Measurements from ENCODE around the gene NEURL3.

NEURL3 gene

GRCh38 chr2:96531872-96532505 is 26.8 kb upstream of the NEURL3 start (continued):
- TF ChIP-seq ZNF654 (tag by site-specific recombination; IDR thresholded peaks at IDR 0.05; ENCODE audit: low read depth) (peak; percentile 19; the same call in 1 of the 2 replicates), MYNN (tag by site-specific recombination; IDR thresholded peaks at IDR 0.05; ENCODE audit: borderline replicate concordance) (no peak), ATF2 (tag by site-specific recombination; IDR thresholded peaks at IDR 0.05; ENCODE audit: low read depth) (peak; percentile 92), ZNF114 (tag by site-specific recombination; IDR thresholded peaks at IDR 0.05) (no peak), EGR2 (tag by site-specific recombination; IDR thresholded peaks at IDR 0.05; ENCODE audit: low read depth) (peak; percentile 54; the same call in 1 of the 2 replicates), YY2 (tag by site-specific recombination; IDR thresholded peaks at IDR 0.05) (no peak), ZFP69B (tag by site-specific recombination; IDR thresholded peaks at IDR 0.05) (peak; percentile 69), ZNF155 (tag by site-specific recombination; IDR thresholded peaks at IDR 0.05) (no peak), ZNF747 (tag by site-specific recombination; IDR thresholded peaks at IDR 0.05) (no peak), MZF1 (tag by site-specific recombination; IDR thresholded peaks at IDR 0.05; ENCODE audit: borderline replicate concordance) (no peak), SP3 (tag by site-specific recombination; IDR thresholded peaks at IDR 0.05) (peak; percentile 99), ZNF239 (tag by site-specific recombination; IDR thresholded peaks at IDR 0.05) (no peak), ZNF701 (tag by site-specific recombination; IDR thresholded peaks at IDR 0.05) (no peak), PRDM1 (tag by site-specific recombination; IDR thresholded peaks at IDR 0.05) (peak; percentile 74), ZSCAN16 (tag by site-specific recombination; IDR thresholded peaks at IDR 0.05) (0 out of 2 replicates have a peak, but pooled peaks have one; percentile 17), ZNF121 (tag by site-specific recombination; IDR thresholded peaks at IDR 0.05) (no peak), ZBTB20 (tag by site-specific recombination; IDR thresholded peaks at IDR 0.05) (peak; percentile 97), ZBTB26 (tag by site-specific recombination; optimal IDR thresholded peaks at IDR 0.05) (peak; percentile 34), ZBTB21 (tag by site-specific recombination; IDR thresholded peaks at IDR 0.05) (peak; percentile 90), ZNF473 (tag by site-specific recombination; IDR thresholded peaks at IDR 0.05) (no peak), ZNF521 (tag by site-specific recombination; IDR thresholded peaks at IDR 0.05) (no peak), ZNF37A (tag by site-specific recombination; IDR thresholded peaks at IDR 0.05) (no peak), ZNF335 (tag by site-specific recombination; conservative IDR thresholded peaks at IDR 0.05) (peak; percentile 40), GLIS1 (tag by site-specific recombination; IDR thresholded peaks at IDR 0.05) (peak; percentile 78), ZNF707 (tag by site-specific recombination; IDR thresholded peaks at IDR 0.05) (no peak), ZNF560 (tag by site-specific recombination; IDR thresholded peaks at IDR 0.05; ENCODE audit: borderline replicate concordance) (no peak), HOXC10 (CRISPR knock-in tag; IDR thresholded peaks at IDR 0.05) (no peak)
- TF ChIP-seq, protein P1, sequence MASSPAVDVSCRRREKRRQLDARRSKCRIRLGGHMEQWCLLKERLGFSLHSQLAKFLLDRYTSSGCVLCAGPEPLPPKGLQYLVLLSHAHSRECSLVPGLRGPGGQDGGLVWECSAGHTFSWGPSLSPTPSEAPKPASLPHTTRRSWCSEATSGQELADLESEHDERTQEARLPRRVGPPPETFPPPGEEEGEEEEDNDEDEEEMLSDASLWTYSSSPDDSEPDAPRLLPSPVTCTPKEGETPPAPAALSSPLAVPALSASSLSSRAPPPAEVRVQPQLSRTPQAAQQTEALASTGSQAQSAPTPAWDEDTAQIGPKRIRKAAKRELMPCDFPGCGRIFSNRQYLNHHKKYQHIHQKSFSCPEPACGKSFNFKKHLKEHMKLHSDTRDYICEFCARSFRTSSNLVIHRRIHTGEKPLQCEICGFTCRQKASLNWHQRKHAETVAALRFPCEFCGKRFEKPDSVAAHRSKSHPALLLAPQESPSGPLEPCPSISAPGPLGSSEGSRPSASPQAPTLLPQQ (tag by site-specific recombination; IDR thresholded peaks at IDR 0.05), result peak; percentile 78
- TF ChIP-seq, protein P2, sequence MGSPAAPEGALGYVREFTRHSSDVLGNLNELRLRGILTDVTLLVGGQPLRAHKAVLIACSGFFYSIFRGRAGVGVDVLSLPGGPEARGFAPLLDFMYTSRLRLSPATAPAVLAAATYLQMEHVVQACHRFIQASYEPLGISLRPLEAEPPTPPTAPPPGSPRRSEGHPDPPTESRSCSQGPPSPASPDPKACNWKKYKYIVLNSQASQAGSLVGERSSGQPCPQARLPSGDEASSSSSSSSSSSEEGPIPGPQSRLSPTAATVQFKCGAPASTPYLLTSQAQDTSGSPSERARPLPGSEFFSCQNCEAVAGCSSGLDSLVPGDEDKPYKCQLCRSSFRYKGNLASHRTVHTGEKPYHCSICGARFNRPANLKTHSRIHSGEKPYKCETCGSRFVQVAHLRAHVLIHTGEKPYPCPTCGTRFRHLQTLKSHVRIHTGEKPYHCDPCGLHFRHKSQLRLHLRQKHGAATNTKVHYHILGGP (tag by site-specific recombination; IDR thresholded peaks at IDR 0.05), result peak; percentile 72
- TF ChIP-seq, protein P3, sequence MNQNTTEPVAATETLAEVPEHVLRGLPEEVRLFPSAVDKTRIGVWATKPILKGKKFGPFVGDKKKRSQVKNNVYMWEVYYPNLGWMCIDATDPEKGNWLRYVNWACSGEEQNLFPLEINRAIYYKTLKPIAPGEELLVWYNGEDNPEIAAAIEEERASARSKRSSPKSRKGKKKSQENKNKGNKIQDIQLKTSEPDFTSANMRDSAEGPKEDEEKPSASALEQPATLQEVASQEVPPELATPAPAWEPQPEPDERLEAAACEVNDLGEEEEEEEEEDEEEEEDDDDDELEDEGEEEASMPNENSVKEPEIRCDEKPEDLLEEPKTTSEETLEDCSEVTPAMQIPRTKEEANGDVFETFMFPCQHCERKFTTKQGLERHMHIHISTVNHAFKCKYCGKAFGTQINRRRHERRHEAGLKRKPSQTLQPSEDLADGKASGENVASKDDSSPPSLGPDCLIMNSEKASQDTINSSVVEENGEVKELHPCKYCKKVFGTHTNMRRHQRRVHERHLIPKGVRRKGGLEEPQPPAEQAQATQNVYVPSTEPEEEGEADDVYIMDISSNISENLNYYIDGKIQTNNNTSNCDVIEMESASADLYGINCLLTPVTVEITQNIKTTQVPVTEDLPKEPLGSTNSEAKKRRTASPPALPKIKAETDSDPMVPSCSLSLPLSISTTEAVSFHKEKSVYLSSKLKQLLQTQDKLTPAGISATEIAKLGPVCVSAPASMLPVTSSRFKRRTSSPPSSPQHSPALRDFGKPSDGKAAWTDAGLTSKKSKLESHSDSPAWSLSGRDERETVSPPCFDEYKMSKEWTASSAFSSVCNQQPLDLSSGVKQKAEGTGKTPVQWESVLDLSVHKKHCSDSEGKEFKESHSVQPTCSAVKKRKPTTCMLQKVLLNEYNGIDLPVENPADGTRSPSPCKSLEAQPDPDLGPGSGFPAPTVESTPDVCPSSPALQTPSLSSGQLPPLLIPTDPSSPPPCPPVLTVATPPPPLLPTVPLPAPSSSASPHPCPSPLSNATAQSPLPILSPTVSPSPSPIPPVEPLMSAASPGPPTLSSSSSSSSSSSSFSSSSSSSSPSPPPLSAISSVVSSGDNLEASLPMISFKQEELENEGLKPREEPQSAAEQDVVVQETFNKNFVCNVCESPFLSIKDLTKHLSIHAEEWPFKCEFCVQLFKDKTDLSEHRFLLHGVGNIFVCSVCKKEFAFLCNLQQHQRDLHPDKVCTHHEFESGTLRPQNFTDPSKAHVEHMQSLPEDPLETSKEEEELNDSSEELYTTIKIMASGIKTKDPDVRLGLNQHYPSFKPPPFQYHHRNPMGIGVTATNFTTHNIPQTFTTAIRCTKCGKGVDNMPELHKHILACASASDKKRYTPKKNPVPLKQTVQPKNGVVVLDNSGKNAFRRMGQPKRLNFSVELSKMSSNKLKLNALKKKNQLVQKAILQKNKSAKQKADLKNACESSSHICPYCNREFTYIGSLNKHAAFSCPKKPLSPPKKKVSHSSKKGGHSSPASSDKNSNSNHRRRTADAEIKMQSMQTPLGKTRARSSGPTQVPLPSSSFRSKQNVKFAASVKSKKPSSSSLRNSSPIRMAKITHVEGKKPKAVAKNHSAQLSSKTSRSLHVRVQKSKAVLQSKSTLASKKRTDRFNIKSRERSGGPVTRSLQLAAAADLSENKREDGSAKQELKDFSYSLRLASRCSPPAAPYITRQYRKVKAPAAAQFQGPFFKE (tag by site-specific recombination; IDR thresholded peaks at IDR 0.05; ENCODE audit: borderline replicate concordance), result no peak

Measured in HEK293 (cell line).